Activated CD8-positive, alpha-beta memory T cell treated with anti-CD3 and anti-CD28 coated beads for 4 hours (primary cell): ENCODE measurements around the gene EFHD2.

Source experiments
- DNase-seq, 2 donors: peaks; one replicate each; pipeline ENCODE4 v3.0.0-alpha.2; 2020; ENCODE audit warnings: low read depth in 2 of 2

The EFHD2 gene

DNA sequence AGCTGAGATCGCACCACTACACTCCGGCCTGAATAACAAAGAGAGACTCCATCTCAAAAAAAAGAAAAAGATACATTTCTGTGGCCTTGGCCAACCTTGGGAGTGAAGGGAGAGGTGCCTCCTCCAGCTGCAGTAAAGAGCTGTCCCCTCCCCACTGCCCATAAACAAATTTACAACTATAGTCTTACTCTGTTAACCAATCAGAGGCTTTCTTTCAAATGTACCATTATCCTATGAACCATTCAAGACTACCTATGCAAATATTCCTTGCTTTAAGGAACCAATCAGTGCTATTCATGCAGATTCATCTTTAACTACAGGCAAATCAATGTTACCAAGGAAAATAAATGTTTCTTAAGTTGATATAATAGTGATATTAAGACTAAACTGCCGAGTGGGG, 67.2 kb downstream of the EFHD2 start:
- no peak for DNase-seq

DNA sequence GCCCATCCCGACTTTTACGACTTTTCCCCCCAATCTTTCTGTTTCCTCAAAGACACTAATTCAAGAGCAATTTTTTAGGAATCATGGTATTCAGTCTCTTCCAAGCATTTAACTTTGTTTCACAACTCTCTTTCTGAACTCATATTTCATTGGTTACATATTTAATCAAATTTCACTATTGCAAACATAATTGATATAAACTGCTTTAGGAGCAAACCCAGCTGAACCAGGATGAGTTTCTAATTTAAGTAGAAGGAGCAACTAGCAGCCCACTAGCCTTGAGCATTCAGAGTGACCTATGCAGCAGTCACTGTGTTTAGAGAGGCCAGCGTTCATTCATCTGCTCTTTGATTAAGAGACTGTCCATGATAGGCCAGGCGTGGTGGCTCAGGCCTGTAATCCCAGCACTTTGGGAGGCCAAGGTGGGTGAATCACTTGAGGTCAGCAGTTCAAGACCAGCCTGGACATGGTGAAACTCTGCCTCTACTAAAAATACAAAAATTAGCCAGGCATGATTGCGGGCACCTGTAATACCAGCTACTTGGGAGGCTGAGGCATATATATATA, 68.0 kb downstream of the EFHD2 start:
- DNase-seq, result no peak
